Heart left ventricle (tissue), 16 donors: Measurements from ENCODE around the gene GRAMD4. TPM values are rescaled to one million over a fixed set of nuclear protein-coding genes. Genes with fewer than 3 reads are reported as not detected.
A peak's percentile ranks its signal among the peaks of the same experiment; 100 is the strongest.

Experiments
- ATAC-seq, 4 donors: fragments of 200-7000 bp; cut with Tn5 transposase; one replicate each; pipeline ENCODE4 v1.9.1; 2020 to 2022; ENCODE audit warnings: moderate library complexity in 4 of 4, mild to moderate bottlenecking in 3 of 4, moderate number of reproducible peaks in 1 of 4
- DNase-seq, 5 donors: peaks; one replicate each; pipeline ENCODE4 v3.0.0-alpha.2; 2020
- H3K27ac ChIP-seq, 12 donors: fragments of 200-600 bp; sonication (generic) in 4 of 12; one replicate each; pipeline versions ENCODE4 v1.5.0 to v1.8.0; 2016 to 2022; ENCODE audit warnings: mild to moderate bottlenecking in 2 of 12
- H3K27me3 ChIP-seq, 9 donors: fragments of 200-600 bp; sonication (generic) in 2 of 9; one replicate each; pipeline versions ENCODE4 v1.5.1 to v1.8.0; 2016 to 2022; ENCODE audit warnings: mild to moderate bottlenecking in 3 of 9
- H3K36me3 ChIP-seq, 9 donors: fragments of 200-600 bp; sonication (generic) in 2 of 9; one replicate each; pipeline versions ENCODE4 v1.5.0 to v1.8.0; 2018 to 2022; ENCODE audit warnings: mild to moderate bottlenecking in 2 of 9
- H3K4me1 ChIP-seq, 12 donors: fragments of 200-600 bp; sonication (generic) in 4 of 12; one replicate each; pipeline versions ENCODE4 v1.5.0 to v1.8.0; 2016 to 2022; ENCODE audit warnings: mild to moderate bottlenecking in 3 of 12
- H3K4me3 ChIP-seq, 12 donors: fragments of 200-600 bp; sonication (generic) in 4 of 12; one replicate each; pipeline versions ENCODE4 v1.5.0 to v1.8.0; 2017 to 2022; ENCODE audit warnings: mild to moderate bottlenecking in 9 of 12, moderate library complexity in 4 of 12
- H3K9me3 ChIP-seq, 12 donors: fragments of 200-600 bp; sonication (generic) in 4 of 12; one replicate each; pipeline versions ENCODE4 v1.5.0 to v1.8.0; 2016 to 2022; ENCODE audit warnings: mild to moderate bottlenecking in 1 of 12
- CTCF ChIP-seq, 12 donors: fragments of 200-600 bp; sonication (generic) in 4 of 12; IDR thresholded peaks; one replicate each; pipeline versions ENCODE4 v1.5.0 to v1.8.0; 2018 to 2022; ENCODE audit warnings: antibody characterized with exemption in 12 of 12, mild to moderate bottlenecking in 5 of 12
- POLR2A ChIP-seq, 2 donors: fragments of 450-650 bp; IDR thresholded peaks; one replicate each; pipeline ENCODE4 v1.6.1; 2017; ENCODE audit warnings: antibody characterized with exemption in 2 of 2, mild to moderate bottlenecking in 2 of 2, moderate library complexity in 2 of 2
- WGBS, 4 donors: extraction: QIAGEN DNeasy Blood & Tissue Kit in 2 of 4; methylation state at CpG; one replicate each; pipeline versions ENCODE4 v1.1.5 to v1.1.7; 2013 to 2018; 5-methylcytosine and 5-hydroxymethylcytosine counted together
- intact Hi-C, 10 donors: fragments of 100-400 bp; cut with DNase I; formaldehyde crosslinking; loops; one replicate each; pipeline versions ENCODE4 v1.11.1 to v1.14.2; 2022
- polyA plus RNA-seq, 2 donors: library from polyadenylated mRNA; stranded (reverse); fragments of 200-250 nt; gene quantifications; one replicate each; pipeline ENCODE4 v1.2.3, GENCODE V29; 2013
- total RNA-seq, 9 donors: library from RNA; depleted of rRNA in 2 of 9; stranded (reverse); fragments of >200 nt in 2 of 9; fragmentation: NEBNext Ultra II Directional in 3 of 9; extraction: Animal tissue kit (Norgen Biotek cat#: 25700) in 3 of 9; gene quantifications; one replicate each; pipeline versions ENCODE4 v1.1.0 to v1.2.4, GENCODE V29; 2016 to 2023
- donor health status: ischemic (EF 13 %, LVEDD 7.1; RV severe dilation, severe dysfunction).
- donor health status: healthy with polysubstance abuse.
- donor health status: DM: no; HTN: yes; CAD: no.
- donor health status: DM: no; HTN: no; CAD: no.
- donor health status: ischemic (EF 25% LVEDD 6.9; RV normal size, moderate dysfunction).
- donor health status: ischemic (EF 25% LVEDD 5.7; RV mildly dilated, moderate dysfunction).
- donor health status: healthy.
- donor health status: DM: yes; HTN: yes; CAD: no.
- donor health status: ischemic (EF 35%, LVEDD 5.7; RV mildly dilated, moderate dysfunction).
- donor health status: nonischemic (EF 11% LVEDD 7.7; RV severe dilation, severe dysfunction).
- donor health status: DM: yes; HTN: yes; CAD: no.
- donor health status: PGD.
- donor health status: ischemic (EF 29% LVEDD 5.4; RV normal size, mild dysfunction).
- donor health status: nonischemic (EF 23%, LVEDD 6.1; RV moderate dilation, normal function).

GRAMD4 gene
- total and polyA plus RNA-seq, 11 donors, result 22.4 to 122 (median 63.1) TPM

DNA sequence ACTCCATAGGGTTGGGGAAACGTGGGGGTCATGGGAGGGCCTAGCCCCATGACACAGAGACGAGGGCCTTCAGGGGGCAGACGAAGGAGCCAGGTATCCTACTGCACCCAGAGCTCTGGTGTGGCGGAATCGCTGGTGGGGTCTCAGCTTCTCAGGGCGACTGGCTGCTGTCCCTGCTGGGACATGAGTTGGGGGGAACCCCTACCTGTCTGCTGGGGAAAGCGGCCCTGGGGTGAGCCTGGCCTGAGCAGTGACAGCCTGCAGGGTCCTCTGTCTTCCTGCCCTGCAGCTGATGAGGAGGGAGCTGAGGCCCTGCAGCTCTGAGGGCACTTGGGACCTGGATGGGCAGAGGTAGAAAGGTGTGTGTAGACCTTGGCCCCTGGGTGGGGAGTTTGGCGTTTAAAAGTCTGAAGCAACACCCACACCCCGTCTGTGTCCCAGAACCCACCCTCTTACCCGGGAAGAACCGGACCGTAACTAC, 33.6 kb upstream of the GRAMD4 start:
- peaks cover 11 to 88% (median 64%) of the 10 kb centered on the region in 12 donors for H3K4me1 ChIP-seq

GRCh38 chr22:46587061-46587460, 33.1 kb upstream of the GRAMD4 start:
- H3K4me3 ChIP-seq, result no peak overlapping the region
- H3K27me3 ChIP-seq, result no peaks in the 10 kb centered on the region
- ATAC-seq, result no peak
- intact Hi-C loops, result no loop called here
- TF ChIP-seq CTCF (IDR thresholded peaks at IDR 0.05) (no peak), POLR2A (IDR thresholded peaks at IDR 0.05) (no peak)
- peaks cover 11 to 88% (median 64%) of the 10 kb centered on the region in 12 donors for H3K4me1 ChIP-seq
- no peaks in the 10 kb centered on the region for H3K36me3 ChIP-seq
- H3K27ac ChIP-seq, result peak overlapping the region in 10 of 12 donors; percentile 64 to 92 (median 85)
- no peaks in the 10 kb centered on the region for H3K9me3 ChIP-seq
- WGBS, 4 donors, result 41 to 70% (median 53%) methylated on average over 3 to 9 of the region's 9 CpGs
- DNase-seq, result peak in 1 of 5 donors; percentile 48

More for the DNA sequence above, 33.6 kb upstream of the GRAMD4 start:
- intact Hi-C loops, result no loop called here
- no peaks in the 10 kb centered on the region for H3K27me3 ChIP-seq
- 77 to 87% (median 83%) methylated on average over 5 to 12 of the region's 12 CpGs for WGBS, 4 donors
- no peaks in the 10 kb centered on the region for H3K36me3 ChIP-seq
- DNase-seq, result peak in 2 of 5 donors; percentile 18 to 49
- no peaks in the 10 kb centered on the region for H3K9me3 ChIP-seq
- H3K4me3 ChIP-seq, result no peak overlapping the region
- peak overlapping the region in 4 of 12 donors; percentile 66 to 91 (median 89) for H3K27ac ChIP-seq
- no peak for ATAC-seq
- TF ChIP-seq CTCF (IDR thresholded peaks at IDR 0.05) (no peak), POLR2A (IDR thresholded peaks at IDR 0.05) (no peak)

DNA sequence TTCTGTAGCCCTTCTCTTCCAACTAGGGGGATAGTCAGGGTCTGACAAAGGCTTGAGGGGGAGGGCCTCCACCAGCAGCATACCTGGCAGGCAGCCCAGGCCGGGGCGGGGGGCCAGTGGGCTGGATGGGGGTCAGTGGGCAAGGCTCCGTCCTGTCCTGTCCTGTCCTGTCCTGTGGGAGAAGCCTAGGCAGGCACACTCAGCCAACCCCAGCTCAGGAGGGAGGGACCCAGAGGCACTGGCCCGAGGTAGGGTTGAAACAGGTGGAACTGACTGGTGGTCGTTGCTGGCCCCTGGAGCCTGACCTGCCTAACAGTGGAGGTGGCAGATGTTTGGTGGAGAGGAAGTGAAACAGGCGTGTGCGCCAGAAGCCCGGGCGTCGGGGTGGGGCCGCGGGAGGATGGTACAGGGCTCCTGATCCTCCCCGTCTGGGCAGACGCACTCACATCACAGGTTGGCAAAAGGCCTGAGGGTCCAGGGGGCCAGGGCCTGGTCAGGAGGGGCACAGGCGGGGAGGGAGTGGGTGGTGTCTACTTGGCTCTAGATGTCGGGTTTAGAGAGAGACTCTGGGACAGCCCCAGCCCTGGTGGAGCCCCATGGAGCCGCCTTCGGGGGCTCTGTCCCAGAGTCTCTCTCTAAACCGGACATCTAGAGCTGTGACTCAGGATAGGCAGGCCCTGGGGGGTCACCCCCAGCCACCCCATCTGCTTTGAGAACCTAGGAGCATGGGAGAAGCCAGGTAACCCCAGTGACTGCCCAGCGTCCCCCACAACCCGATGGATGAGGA, 32.5 kb upstream of the GRAMD4 start:
- peaks cover 11 to 88% (median 67%) of the 10 kb centered on the region in 12 donors for H3K4me1 ChIP-seq
- 27 to 64% (median 42%) methylated on average over 17 to 21 of the region's 21 CpGs for WGBS, 4 donors
- TF ChIP-seq POLR2A (IDR thresholded peaks at IDR 0.05), result no peak
- H3K27ac ChIP-seq, result peak overlapping the region in 11 of 12 donors; percentile 64 to 92 (median 86)
- peak in 2 of 4 donors; percentile 0 to 4 for ATAC-seq
- DNase-seq, result peak in 4 of 5 donors; percentile 57 to 80 (median 70)
- no peaks in the 10 kb centered on the region for H3K27me3 ChIP-seq
- H3K9me3 ChIP-seq, result no peaks in the 10 kb centered on the region
- no peaks in the 10 kb centered on the region for H3K36me3 ChIP-seq
- peak overlapping the region in 3 of 12 donors; percentile 2 to 19 (median 4) for H3K4me3 ChIP-seq
- intact Hi-C loops, result no loop called here

- H3K36me3 ChIP-seq, result no peaks in the 10 kb centered on the region
- H3K4me3 ChIP-seq, result peak overlapping the region in 3 of 12 donors; percentile 2 to 19 (median 4)
- H3K9me3 ChIP-seq, result no peaks in the 10 kb centered on the region
- peaks cover 11 to 95% (median 75%) of the 10 kb centered on the region in 12 donors for H3K4me1 ChIP-seq
- peak overlapping the region in 11 of 12 donors; percentile 64 to 92 (median 86) for H3K27ac ChIP-seq
- DNase-seq, result peak; percentile 60 to 88 (median 78)
- intact Hi-C loops, result no loop called here
- H3K27me3 ChIP-seq, result no peaks in the 10 kb centered on the region
- no peak for TF ChIP-seq POLR2A (IDR thresholded peaks at IDR 0.05)
- TF ChIP-seq CTCF (IDR thresholded peaks at IDR 0.05), result no peak
- 49 to 72% (median 59%) methylated on average over 18 to 29 of the region's 29 CpGs for WGBS, 4 donors
- peak; percentile 39 to 74 (median 64) for ATAC-seq
These were observed 31.7 kb upstream of the GRAMD4 start for GRCh38 chr22:46588279-46589140.
